Pancreas (tissue), 10 donors: Measurements from ENCODE around the gene R3HCC1L. TPM values are rescaled to one million over a fixed set of nuclear protein-coding genes. Genes with fewer than 3 reads are reported as not detected.

ENCODE experiments used
- ATAC-seq, 4 donors: fragments of 200-7000 bp; cut with Tn5 transposase; one replicate each; pipeline versions ENCODE4 v1.8.0 to v1.9.1; 2020; ENCODE audit warnings: mild to moderate bottlenecking in 4 of 4, moderate library complexity in 4 of 4
- DNase-seq, 6 donors: peaks; one replicate each; pipeline ENCODE4 v3.0.0-alpha.2; 2020
- FAIRE-seq: peaks from 2 replicates; lab custom pipeline; 2012; peaks lifted over from hg19 to GRCh38; lab: Jason Lieb, UNC
- H3K27ac ChIP-seq, 4 donors: fragments of 200-600 bp; sonication (generic); 1 replicate in 3 of 4; 2 replicates in 1 of 4; pipeline versions ENCODE4 v1.5.0 to v1.8.0; 2020
- H3K27me3 ChIP-seq, 4 donors: fragments of 200-600 bp; one replicate each; pipeline ENCODE4 v1.8.0; 2021
- H3K36me3 ChIP-seq, 3 donors: fragments of 200-600 bp; sonication (generic) in 1 of 3; one replicate each; pipeline versions ENCODE4 v1.5.0 to v1.8.0; 2020 to 2021
- H3K4me1 ChIP-seq, 3 donors: fragments of 200-600 bp; one replicate each; pipeline ENCODE4 v1.8.0; 2021
- H3K4me3 ChIP-seq, 4 donors: fragments of 200-600 bp; sonication (generic) in 2 of 4; one replicate each; pipeline versions ENCODE4 v1.5.0 to v1.8.0; 2020 to 2021
- H3K9me3 ChIP-seq, 4 donors: fragments of 200-600 bp; one replicate each; pipeline ENCODE4 v1.8.0; 2021
- WGBS, 2 donors: extraction: QIAGEN DNeasy Blood & Tissue Kit; methylation state at CpG; one replicate each; pipeline ENCODE4 v1.1.7; 2013; 5-methylcytosine and 5-hydroxymethylcytosine counted together
- intact Hi-C, 3 donors: fragments of 100-400 bp; cut with DNase I; formaldehyde crosslinking; loops; one replicate each; pipeline versions ENCODE4 v1.11.1 to v1.14.2; 2022
- polyA plus RNA-seq, 2 donors: library from polyadenylated mRNA; stranded (reverse); fragments of 200-250 nt; gene quantifications; one replicate each; pipeline ENCODE4 v1.2.3, GENCODE V29; 2013
- total RNA-seq, 6 donors: library from RNA; stranded (reverse); fragmentation: NEBNext Ultra II Directional in 4 of 6; extraction: Animal tissue kit (Norgen Biotek cat#: 25700) in 4 of 6; gene quantifications; one replicate each; pipeline versions ENCODE4 v1.2.1 to v1.2.4, GENCODE V29; 2021 to 2023
- TF ChIP-seq, protein P1 (sequence below), 4 donors: fragments of 200-600 bp; sonication (generic) in 3 of 4; IDR thresholded peaks; one replicate each; pipeline versions ENCODE4 v1.5.0 to v1.8.0; 2021; ENCODE audit warnings: antibody characterized with exemption in 4 of 4
- donor health status: healthy with polysubstance abuse.
- donor health status: DM: no; HTN: no; CAD: no; lungs with moderate emphysema.
- donor health status: DM: no; HTN: no; CAD: no.
- donor health status: control.
- donor health status: control.
- donor health status: Bipolar disorder and iron deficiency.
- donor health status: DM: yes; HTN: yes; CAD: no.
- donor health status: DM: no; HTN: no; CAD: no.
- donor health status: DM: no; HTN: no; CAD: no.
- donor health status: DM: yes; HTN: yes; CAD: no.

Gene R3HCC1L
- total and polyA plus RNA-seq, 8 donors = 3.9 to 9.5 (median 4.9) TPM

DNA sequence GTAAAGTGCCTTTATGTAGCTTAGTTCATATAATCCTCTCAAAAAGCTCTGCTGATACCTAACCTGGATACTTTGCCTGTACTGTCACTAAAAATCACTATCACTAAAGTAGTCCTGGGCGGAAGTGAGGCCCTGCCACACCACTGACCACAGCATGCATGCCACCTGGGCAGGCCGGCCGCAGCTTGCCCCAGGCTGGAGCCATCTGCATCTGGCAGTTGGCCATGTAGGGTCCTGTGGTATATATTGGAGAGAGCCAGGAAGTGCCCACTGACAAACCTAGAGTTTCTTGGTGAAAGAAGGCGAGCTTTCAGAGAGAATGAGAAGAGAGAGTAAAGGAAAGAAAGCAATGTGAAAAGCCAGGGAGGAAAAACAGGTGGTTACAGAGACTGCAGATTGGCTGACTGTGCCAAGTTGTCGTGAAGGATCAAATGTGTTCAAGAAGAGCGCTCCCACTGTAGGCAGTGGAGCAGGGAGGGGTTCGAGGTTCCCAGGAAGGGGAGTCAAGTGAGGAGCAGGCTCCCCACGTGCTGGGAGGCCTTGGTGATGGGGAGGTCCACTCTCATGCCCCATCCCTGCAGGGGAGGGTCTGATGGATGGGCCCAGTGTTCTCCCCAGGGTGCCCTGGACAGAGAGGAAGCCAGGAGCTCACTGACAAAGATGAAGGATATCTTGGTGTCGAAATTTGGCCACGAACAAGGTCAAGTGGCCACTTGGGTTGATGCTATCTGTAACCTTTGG, 119.9 kb downstream of the R3HCC1L start:
- FAIRE-seq (no peak), DNase-seq (no peak), ATAC-seq (peak in 2 of 4 donors; percentile 45 to 47)
- Histone ChIP-seq H3K9me3 (no peaks in the 10 kb centered on the region), H3K4me1 (no peaks in the 10 kb centered on the region), H3K36me3 (peaks cover 0 to 4% (median 2%) of the 10 kb centered on the region in 3 donors), H3K27ac (no peak overlapping the region), H3K4me3 (no peak overlapping the region), H3K27me3 (no peaks in the 10 kb centered on the region)
- WGBS, 2 donors = 78 to 79% methylated on average over 10 of the region's 10 CpGs
- TF ChIP-seq, protein P1, sequence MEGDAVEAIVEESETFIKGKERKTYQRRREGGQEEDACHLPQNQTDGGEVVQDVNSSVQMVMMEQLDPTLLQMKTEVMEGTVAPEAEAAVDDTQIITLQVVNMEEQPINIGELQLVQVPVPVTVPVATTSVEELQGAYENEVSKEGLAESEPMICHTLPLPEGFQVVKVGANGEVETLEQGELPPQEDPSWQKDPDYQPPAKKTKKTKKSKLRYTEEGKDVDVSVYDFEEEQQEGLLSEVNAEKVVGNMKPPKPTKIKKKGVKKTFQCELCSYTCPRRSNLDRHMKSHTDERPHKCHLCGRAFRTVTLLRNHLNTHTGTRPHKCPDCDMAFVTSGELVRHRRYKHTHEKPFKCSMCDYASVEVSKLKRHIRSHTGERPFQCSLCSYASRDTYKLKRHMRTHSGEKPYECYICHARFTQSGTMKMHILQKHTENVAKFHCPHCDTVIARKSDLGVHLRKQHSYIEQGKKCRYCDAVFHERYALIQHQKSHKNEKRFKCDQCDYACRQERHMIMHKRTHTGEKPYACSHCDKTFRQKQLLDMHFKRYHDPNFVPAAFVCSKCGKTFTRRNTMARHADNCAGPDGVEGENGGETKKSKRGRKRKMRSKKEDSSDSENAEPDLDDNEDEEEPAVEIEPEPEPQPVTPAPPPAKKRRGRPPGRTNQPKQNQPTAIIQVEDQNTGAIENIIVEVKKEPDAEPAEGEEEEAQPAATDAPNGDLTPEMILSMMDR (IDR thresholded peaks at IDR 0.05) = no peak
- intact Hi-C loops = no loop called here

DNA sequence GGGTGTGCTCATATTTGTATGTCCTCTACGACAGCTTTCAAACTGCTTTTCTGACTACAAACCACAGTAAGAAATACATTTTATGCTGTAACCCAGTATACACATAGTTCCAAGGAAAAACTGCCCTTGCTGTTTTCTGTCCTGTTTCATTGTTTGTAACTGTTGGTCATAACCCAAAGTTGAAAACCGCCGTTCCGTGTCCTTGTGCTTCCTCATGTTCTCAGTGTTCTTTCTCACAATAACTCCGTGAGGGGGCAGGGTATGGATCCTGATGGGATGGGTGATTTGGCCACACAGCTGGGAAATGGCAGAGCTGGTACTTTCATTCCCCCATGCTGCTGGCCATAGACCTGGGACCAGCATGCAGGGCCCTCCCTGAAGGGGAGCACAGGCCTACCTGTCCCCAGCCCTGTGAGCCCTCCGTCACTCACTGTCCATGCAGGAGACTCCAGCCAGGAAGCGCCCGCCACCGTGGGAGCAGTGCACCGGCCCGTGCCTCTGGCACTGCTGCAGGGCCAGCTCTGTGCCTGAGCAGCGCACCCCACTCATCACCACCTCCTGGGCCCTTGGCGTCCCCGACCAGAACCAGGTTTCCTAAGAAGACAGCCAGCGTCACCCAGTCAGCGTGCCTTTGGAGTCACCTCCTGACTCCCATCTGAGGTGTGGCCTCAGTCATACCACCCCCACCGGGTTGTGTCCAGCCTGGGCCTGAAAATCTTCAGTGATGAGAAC, 120.9 kb downstream of the R3HCC1L start:
- TF ChIP-seq, protein P1 (IDR thresholded peaks at IDR 0.05) = no peak
- intact Hi-C loops = no loop called here
- Histone ChIP-seq H3K4me1 (no peaks in the 10 kb centered on the region), H3K36me3 (peaks cover 0 to 4% (median 2%) of the 10 kb centered on the region in 3 donors), H3K9me3 (no peaks in the 10 kb centered on the region), H3K27ac (no peak overlapping the region), H3K4me3 (no peak overlapping the region), H3K27me3 (no peaks in the 10 kb centered on the region)
- ATAC-seq (no peak), DNase-seq (peak in 1 of 6 donors; percentile 59), FAIRE-seq (no peak)
- WGBS, 2 donors = 87 to 93% methylated on average over 17 of the region's 17 CpGs

DNA sequence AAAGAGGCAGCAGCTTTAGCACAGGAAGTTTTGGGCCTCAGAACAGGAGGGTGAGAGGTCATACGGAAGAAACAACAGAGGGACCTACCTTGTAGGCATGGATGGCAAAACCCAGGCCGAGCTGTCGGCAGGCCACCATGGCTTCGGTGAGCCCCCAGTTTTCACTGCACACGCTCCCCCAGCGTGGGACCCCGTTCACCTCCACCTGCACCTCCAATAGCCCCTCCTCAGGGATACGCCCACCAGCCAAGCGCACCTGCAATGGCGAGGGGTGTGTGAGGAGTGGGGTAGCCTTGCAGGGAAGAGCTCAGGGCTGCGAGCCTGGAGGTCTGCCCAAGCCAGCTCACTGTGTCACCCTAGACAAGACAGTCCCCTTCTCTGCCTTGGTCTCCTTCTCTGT, 122.2 kb downstream of the R3HCC1L start:
- WGBS, 2 donors = 90 to 93% methylated on average over 11 of the region's 11 CpGs
- Histone ChIP-seq H3K27ac (no peak overlapping the region), H3K27me3 (no peaks in the 10 kb centered on the region), H3K4me1 (no peaks in the 10 kb centered on the region), H3K4me3 (no peak overlapping the region), H3K36me3 (no peaks in the 10 kb centered on the region), H3K9me3 (no peaks in the 10 kb centered on the region)
- intact Hi-C loops = no loop called here
- TF ChIP-seq, protein P1 (IDR thresholded peaks at IDR 0.05) = no peak
- no peak for FAIRE-seq
- DNase-seq = no peak
- ATAC-seq = no peak

- H3K4me1 ChIP-seq = no peaks in the 10 kb centered on the region
- ATAC-seq (no peak), DNase-seq (no peak), FAIRE-seq (no peak)
- intact Hi-C loops = no loop called here
- no peak overlapping the region for H3K27ac ChIP-seq
- H3K27me3 ChIP-seq = no peaks in the 10 kb centered on the region
- TF ChIP-seq, protein P1 (IDR thresholded peaks at IDR 0.05) = no peak
- no peaks in the 10 kb centered on the region for H3K9me3 ChIP-seq
- H3K36me3 ChIP-seq = no peaks in the 10 kb centered on the region
- H3K4me3 ChIP-seq = no peak overlapping the region
- WGBS, 2 donors = 85 to 90% methylated on average over 12 of the region's 12 CpGs
Observed at GRCh38 chr10:98257198-98257597, 122.7 kb downstream of the R3HCC1L start.
